Panc1 (cell line): ENCODE measurements around the gene AKAP7. TPM values are rescaled to one million over a fixed set of nuclear protein-coding genes. Genes with fewer than 3 reads are reported as not detected.
"Not testable (repeated sequence)": the region's sequence is repeated elsewhere in the genome, so short reads cannot be mapped to it uniquely, and the experiment has no call there.

ENCODE experiments used
- ATAC-seq: fragments of 200-7000 bp; cut with Tn5 transposase; 2 replicates; pipeline ENCODE4 v1.9.1; 2020; ENCODE audit warnings: mild to moderate bottlenecking, moderate library complexity
- BruUV-seq: library from RNA; stranded (reverse); fragments of 400-500 nt; replicated peaks from 2 replicates; lab custom pipeline; 2021; lab: Mats Ljungman, UMichigan
- CTCF ChIA-PET: fragments of 300-600 bp; sonication (Branson Sonifier 250); formaldehyde crosslinking; loops from one replicate; lab custom pipeline; 2022; ENCODE audit warnings: antibody characterized with exemption; lab: Charles Lee
- POLR2A ChIA-PET: fragments of 300-600 bp; sonication (Branson Sonifier 250); formaldehyde crosslinking; loops from one replicate; lab custom pipeline; 2022; ENCODE audit warnings: antibody characterized with exemption; lab: Charles Lee
- DNase-seq: peaks from one replicate; pipeline ENCODE4 v3.0.0-alpha.2; 2010; ENCODE audit warnings: low read depth, low spot score
- H3K27ac ChIP-seq: 2 replicates; pipeline ENCODE4 v1.5.1; 2011; ENCODE audit warnings: mild to moderate bottlenecking, low read length, inconsistent platforms
- H3K27me3 ChIP-seq: fragments of 200-500 bp; sonication (Bioruptor generic); 2 replicates; pipeline ENCODE4 v1.6.0; 2014; ENCODE audit warnings: low read length, inconsistent platforms; ENCODE audit not compliant: control insufficient read depth, insufficient read depth
- H3K36me3 ChIP-seq: fragments of 200-500 bp; sonication (Bioruptor generic); 2 replicates; pipeline ENCODE4 v1.5.1; 2014; ENCODE audit warnings: inconsistent platforms, mild to moderate bottlenecking, low read length, moderate library complexity; ENCODE audit not compliant: control insufficient read depth, insufficient read depth
- H3K4me1 ChIP-seq: 2 replicates; pipeline ENCODE4 v1.5.1; 2011; ENCODE audit warnings: inconsistent platforms, mild to moderate bottlenecking, low read length, moderate library complexity; ENCODE audit not compliant: control insufficient read depth, insufficient read depth
- H3K4me3 ChIP-seq, 2 experiments: 2 replicates each; pipeline ENCODE4 v1.5.1; 2011 to 2012; ENCODE audit warnings: low read depth in 2 of 2, low read length in 2 of 2, mild to moderate bottlenecking in 2 of 2, inconsistent platforms in 1 of 2, moderate library complexity in 1 of 2
- H3K9me3 ChIP-seq: fragments of 200-500 bp; sonication (Bioruptor generic); 2 replicates; pipeline ENCODE4 v1.5.1; 2014; ENCODE audit warnings: low read depth, mild to moderate bottlenecking, inconsistent platforms, low read length, moderate library complexity; ENCODE audit not compliant: control insufficient read depth, insufficient read depth
- POLR2AphosphoS5 ChIP-seq: IDR thresholded peaks from 2 replicates; pipeline ENCODE4 v1.6.1; 2012; ENCODE audit warnings: mild to moderate bottlenecking, low read depth, low read length, moderate library complexity
- REST ChIP-seq, 2 experiments: IDR thresholded peaks; 2 replicates each; pipeline ENCODE4 v1.6.1; 2011 to 2012; ENCODE audit warnings: low read depth in 2 of 2, control low read depth in 1 of 2, low read length in 1 of 2, mild to moderate bottlenecking in 1 of 2, moderate library complexity in 1 of 2; ENCODE audit not compliant: insufficient read depth in 1 of 2
- SIN3A ChIP-seq: IDR thresholded peaks from 2 replicates; pipeline ENCODE4 v1.6.1; 2012; ENCODE audit warnings: low read depth, mild to moderate bottlenecking, low read length, moderate library complexity, borderline replicate concordance; ENCODE audit not compliant: insufficient read depth
- TCF7L2 ChIP-seq: IDR thresholded peaks from 2 replicates; pipeline ENCODE4 v1.6.1; 2011; ENCODE audit warnings: mild to moderate bottlenecking, low read depth, low read length, inconsistent platforms
- in situ Hi-C: cut with HindIII; loops from 2 replicates; pipeline ENCODE4 v1.10.0; 2016; ENCODE audit warnings: low sequenced_read_pairs, low pct_unique_long_range_greater_than_20kb
- intact Hi-C: fragments of 100-400 bp; cut with micrococcal nuclease; formaldehyde crosslinking; loops from one replicate; pipeline ENCODE4 v1.10.0; 2022; ENCODE audit not compliant: unreplicated experiment
- total RNA-seq: library from RNA; stranded (reverse); gene quantifications from one replicate; pipeline ENCODE4 v1.2.1, GENCODE V29; 2021; ENCODE audit not compliant: unreplicated experiment
- TF ChIP-seq, protein P1 (sequence below): fragments of 450-650 bp; IDR thresholded peaks from 2 replicates; pipeline ENCODE4 v1.5.1; 2017; ENCODE audit warnings: mild to moderate bottlenecking

AKAP7 gene
- total RNA-seq, 1 experiment from 2014 or later = 3.2 TPM

- ChIA-PET CTCF (no interaction called here), POLR2A (no interaction called here)
- TF ChIP-seq REST (IDR thresholded peaks at IDR 0.05; ENCODE audit: insufficient read depth in 1 of 2, low read depth in 2 of 2, low read length in 1 of 2) (no peak), TCF7L2 (no peak), POLR2AphosphoS5 (no peak), SIN3A (no peak)
- TF ChIP-seq, protein P1, sequence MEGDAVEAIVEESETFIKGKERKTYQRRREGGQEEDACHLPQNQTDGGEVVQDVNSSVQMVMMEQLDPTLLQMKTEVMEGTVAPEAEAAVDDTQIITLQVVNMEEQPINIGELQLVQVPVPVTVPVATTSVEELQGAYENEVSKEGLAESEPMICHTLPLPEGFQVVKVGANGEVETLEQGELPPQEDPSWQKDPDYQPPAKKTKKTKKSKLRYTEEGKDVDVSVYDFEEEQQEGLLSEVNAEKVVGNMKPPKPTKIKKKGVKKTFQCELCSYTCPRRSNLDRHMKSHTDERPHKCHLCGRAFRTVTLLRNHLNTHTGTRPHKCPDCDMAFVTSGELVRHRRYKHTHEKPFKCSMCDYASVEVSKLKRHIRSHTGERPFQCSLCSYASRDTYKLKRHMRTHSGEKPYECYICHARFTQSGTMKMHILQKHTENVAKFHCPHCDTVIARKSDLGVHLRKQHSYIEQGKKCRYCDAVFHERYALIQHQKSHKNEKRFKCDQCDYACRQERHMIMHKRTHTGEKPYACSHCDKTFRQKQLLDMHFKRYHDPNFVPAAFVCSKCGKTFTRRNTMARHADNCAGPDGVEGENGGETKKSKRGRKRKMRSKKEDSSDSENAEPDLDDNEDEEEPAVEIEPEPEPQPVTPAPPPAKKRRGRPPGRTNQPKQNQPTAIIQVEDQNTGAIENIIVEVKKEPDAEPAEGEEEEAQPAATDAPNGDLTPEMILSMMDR = no peak
- Histone ChIP-seq H3K27ac (no peak overlapping the region), H3K9me3 (no peaks in the 10 kb centered on the region), H3K4me1 (no peaks in the 10 kb centered on the region), H3K36me3 (no peaks in the 10 kb centered on the region), H3K4me3 (no peak overlapping the region), H3K27me3 (no peaks in the 10 kb centered on the region)
- intact Hi-C loops (no loop called here), in situ Hi-C loops (no loop called here)
- ATAC-seq = no peak
- no peak for DNase-seq
- BruUV-seq = no TSS peak
Observed at GRCh38 chr6:131293472-131293911, 158.2 kb downstream of the AKAP7 start.

DNA sequence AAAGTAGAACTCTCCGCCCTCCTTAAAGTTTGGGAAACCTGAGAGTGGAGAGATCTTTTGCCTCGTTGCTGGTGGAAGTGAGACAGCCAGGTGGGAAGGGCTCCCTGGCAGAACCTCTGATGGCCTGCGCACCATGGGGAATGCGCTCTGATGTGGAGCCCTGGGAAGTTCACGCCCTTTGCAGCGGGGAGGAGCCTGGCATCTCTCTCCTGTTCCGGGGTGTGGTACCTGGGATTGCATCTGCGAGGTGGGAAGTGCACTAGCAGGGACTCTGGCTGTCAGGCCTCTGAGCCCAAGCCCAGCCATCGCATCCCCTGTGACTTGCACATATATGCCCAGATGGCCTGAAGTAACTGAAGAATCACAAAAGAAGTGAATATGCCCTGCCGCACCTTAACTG lies 159.8 kb downstream of the AKAP7 start:
- DNase-seq (no peak), ATAC-seq (no peak)
- no peaks in the 10 kb centered on the region for H3K4me1 ChIP-seq
- no peaks in the 10 kb centered on the region for H3K9me3 ChIP-seq
- H3K4me3 ChIP-seq = no peak overlapping the region
- no TSS peak for BruUV-seq
- in situ Hi-C loops (no loop called here), intact Hi-C loops (no loop called here)
- POLR2A ChIA-PET = no interaction called here
- no peak overlapping the region for H3K27ac ChIP-seq
- no peaks in the 10 kb centered on the region for H3K36me3 ChIP-seq
- H3K27me3 ChIP-seq = no peaks in the 10 kb centered on the region
- CTCF ChIA-PET = no interaction called here
- TF ChIP-seq, protein P1 = no peak
- TF ChIP-seq SIN3A = no peak
- TF ChIP-seq TCF7L2 = no peak
- TF ChIP-seq POLR2AphosphoS5 = no peak
- no peak for TF ChIP-seq REST (IDR thresholded peaks at IDR 0.05; ENCODE audit: insufficient read depth in 1 of 2, low read depth in 2 of 2, low read length in 1 of 2)

DNA sequence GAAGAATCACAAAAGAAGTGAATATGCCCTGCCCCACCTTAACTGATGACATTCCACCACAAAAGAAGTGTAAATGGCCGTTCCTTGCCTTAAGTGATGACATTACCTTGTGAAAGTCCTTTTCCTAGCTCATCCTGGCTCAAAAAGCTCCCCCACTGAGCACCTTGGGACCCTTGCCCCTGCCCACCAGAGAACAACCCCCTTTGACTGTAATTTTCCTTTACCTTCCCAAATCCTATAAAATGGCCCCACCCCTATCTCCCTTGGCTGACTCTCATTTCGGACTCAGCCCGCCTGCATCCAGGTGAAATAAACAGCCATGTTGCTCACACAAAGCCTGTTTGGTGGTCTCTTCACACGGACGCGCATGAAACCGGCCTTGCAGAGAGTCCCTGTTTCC lies 165.6 kb downstream of the AKAP7 start:
- H3K27ac ChIP-seq, ATAC-seq, DNase-seq, POLR2A ChIA-PET, H3K9me3 ChIP-seq, H3K27me3 ChIP-seq, H3K4me3 ChIP-seq, in situ Hi-C loops, intact Hi-C loops, H3K36me3 ChIP-seq, H3K4me1 ChIP-seq, BruUV-seq, CTCF ChIA-PET: not testable (repeated sequence)
